GM19397 (cell line): ENCODE data around the gene SMG6.

Experiments
- ATAC-seq: cut with Tn5 transposase; IDR thresholded peaks from one replicate; pipeline ENCODE4 v1.9.1; 2021; ENCODE audit warnings: mild to moderate bottlenecking, moderate library complexity; ENCODE audit not compliant: unreplicated experiment

Gene SMG6

GRCh38 chr17:2110436-2110835 is 193.1 kb downstream of the SMG6 start:
- no peak for ATAC-seq

GRCh38 chr17:2108170-2108569 is 195.4 kb downstream of the SMG6 start:
- no peak for ATAC-seq

GRCh38 chr17:2107506-2107905 is 196.1 kb downstream of the SMG6 start:
- no peak for ATAC-seq

GRCh38 chr17:2107050-2107449 is 196.5 kb downstream of the SMG6 start:
- ATAC-seq: no peak

GRCh38 chr17:2106308-2106955 is 197.2 kb downstream of the SMG6 start:
- ATAC-seq: no peak

GRCh38 chr17:2105663-2106062 is 197.9 kb downstream of the SMG6 start:
- no peak for ATAC-seq

- ATAC-seq: no peak
These were observed 200.4 kb downstream of the SMG6 start for GRCh38 chr17:2102931-2103809.

GRCh38 chr17:2101448-2102257 is 201.9 kb downstream of the SMG6 start:
- ATAC-seq: no peak

- ATAC-seq: no peak
These were observed 208.1 kb downstream of the SMG6 start for GRCh38 chr17:2095536-2095910.

- no peak for ATAC-seq
These were observed 208.6 kb downstream of the SMG6 start for GRCh38 chr17:2094891-2095535.

- no peak for ATAC-seq
These were observed 210.2 kb downstream of the SMG6 start for GRCh38 chr17:2093349-2093748.

GRCh38 chr17:2092253-2092652 is 211.3 kb downstream of the SMG6 start:
- no peak for ATAC-seq

- no peak for ATAC-seq
These were observed 212.6 kb downstream of the SMG6 start for GRCh38 chr17:2090804-2091534.

- ATAC-seq: no peak
These were observed 213.4 kb downstream of the SMG6 start for GRCh38 chr17:2090210-2090641.

GRCh38 chr17:2089021-2089422 is 214.6 kb downstream of the SMG6 start:
- peak; percentile 32 for ATAC-seq

- peak; percentile 28 for ATAC-seq
These were observed 215.9 kb downstream of the SMG6 start for GRCh38 chr17:2087597-2088211.

- no peak for ATAC-seq
These were observed 217.3 kb downstream of the SMG6 start for GRCh38 chr17:2086306-2086705.

- ATAC-seq: no peak
These were observed 218.0 kb downstream of the SMG6 start for GRCh38 chr17:2085648-2085949.

- no peak for ATAC-seq
These were observed 218.6 kb downstream of the SMG6 start for GRCh38 chr17:2084766-2085647.
